ENCODE data around the gene TAF5L. TPM values are rescaled to one million over a fixed set of nuclear protein-coding genes. Genes with fewer than 3 reads are reported as not detected.

TAF5L gene
- total and polyA plus RNA-seq, 2 of the 4 experiments (the other 2 are of a cell fraction) = 17.9 to 18.6 TPM

DNA sequence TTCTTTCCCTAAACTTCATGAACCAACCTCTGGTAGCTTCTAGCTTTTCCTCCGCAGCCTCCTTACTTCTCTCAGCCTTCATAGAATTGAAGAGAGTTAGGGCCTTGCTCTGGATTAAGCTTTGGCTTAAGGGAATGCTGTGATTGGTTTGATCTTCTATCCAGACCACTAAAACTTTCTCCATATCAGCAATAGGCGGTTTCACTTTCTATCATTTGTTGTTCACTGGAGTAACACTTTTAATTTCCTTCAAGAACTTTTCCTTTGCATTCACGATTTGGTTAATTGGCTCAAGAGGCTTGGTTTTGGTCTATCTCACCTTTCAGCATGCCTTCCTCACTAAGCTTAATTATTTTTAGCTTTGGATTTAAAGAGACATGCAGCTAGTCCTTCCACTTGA, 5.2 kb upstream of the TAF5L start:
- Histone ChIP-seq H3K9me3 (ENCODE audit: control insufficient read depth, insufficient read depth, low read length) (no peaks in the 10 kb centered on the region), H2AK5ac (ENCODE audit: low read depth, low read length) (no peak overlapping the region), H3K79me1 (ENCODE audit: low read depth in 1 of 2, low read length in 2 of 2) (peaks cover 18 to 37% of the 10 kb centered on the region in 2 experiments), H3K27ac (ENCODE audit: insufficient read depth, low read length) (no peak overlapping the region), H2AFZ (replicated peaks; ENCODE audit: low read length, poor library complexity) (no peak overlapping the region), H4K91ac (ENCODE audit: insufficient read depth, low read depth, low read length) (no peak overlapping the region), H3K9me1 (ENCODE audit: insufficient read depth, low read length) (peaks cover 2% of the 10 kb centered on the region; the same call in 1 of the 2 replicates), H3K4ac (ENCODE audit: low read depth, low read length) (no peak overlapping the region), H3K4me2 (ENCODE audit: low read depth, low read length) (no peak overlapping the region), H2BK120ac (ENCODE audit: low read depth, low read length) (no peak overlapping the region), H4K20me1 (ENCODE audit: insufficient read depth, low read length) (peaks cover 14% of the 10 kb centered on the region), H4K8ac (ENCODE audit: low read depth in 2 of 2, low read length in 2 of 2) (no peak overlapping the region), H2BK15ac (ENCODE audit: low read depth, low read length) (no peak overlapping the region), H3K56ac (ENCODE audit: extremely low read depth, insufficient read depth, low read length) (no peak overlapping the region), H3K14ac (replicated peaks; ENCODE audit: low read depth, low read length) (no peak overlapping the region), H3K4me1 (ENCODE audit: control insufficient read depth, insufficient read depth, low read length) (peaks cover 3% of the 10 kb centered on the region; the same call in 1 of the 2 replicates), H3K27me3 (ENCODE audit: control insufficient read depth, insufficient read depth, low read length) (no peaks in the 10 kb centered on the region), H3K23ac (ENCODE audit: low read depth, low read length) (no peak overlapping the region), H3K36me3 (ENCODE audit: control insufficient read depth, insufficient read depth, low read length) (peaks cover 14% of the 10 kb centered on the region), H3K4me3 (ENCODE audit: insufficient read depth, low read depth, low read length) (no peak overlapping the region), H2AK9ac (replicated peaks; ENCODE audit: low read depth, low read length, poor library complexity) (no peak overlapping the region), H2BK5ac (ENCODE audit: low read depth, low read length, poor library complexity, severe bottlenecking) (no peak overlapping the region), H2BK20ac (ENCODE audit: low read depth, low read length) (no peak overlapping the region), H4K5ac (ENCODE audit: low read depth, low read length) (no peak overlapping the region), H3K9ac (ENCODE audit: low read depth, low read length) (no peak overlapping the region), H3K18ac (ENCODE audit: low read depth, low read length) (no peak overlapping the region)
- WGBS, 2 experiments (ENCODE audit: extremely low coverage in 2 of 2, insufficient read length in 1 of 2) = no CpG with 5 or more reads among the region's 3 CpGs
- POLR2A ChIA-PET (ENCODE audit: unreplicated experiment) = no interaction called here
- ATAC-seq (ENCODE audit: low read depth) (no peak), DNase-seq (no peak)
- intact Hi-C loops (cut with micrococcal nuclease) = no loop called here
- CTCF ChIA-PET = no interaction called here
- BruUV-seq (replicated peaks) = no TSS peak
- TF ChIP-seq, protein P1, sequence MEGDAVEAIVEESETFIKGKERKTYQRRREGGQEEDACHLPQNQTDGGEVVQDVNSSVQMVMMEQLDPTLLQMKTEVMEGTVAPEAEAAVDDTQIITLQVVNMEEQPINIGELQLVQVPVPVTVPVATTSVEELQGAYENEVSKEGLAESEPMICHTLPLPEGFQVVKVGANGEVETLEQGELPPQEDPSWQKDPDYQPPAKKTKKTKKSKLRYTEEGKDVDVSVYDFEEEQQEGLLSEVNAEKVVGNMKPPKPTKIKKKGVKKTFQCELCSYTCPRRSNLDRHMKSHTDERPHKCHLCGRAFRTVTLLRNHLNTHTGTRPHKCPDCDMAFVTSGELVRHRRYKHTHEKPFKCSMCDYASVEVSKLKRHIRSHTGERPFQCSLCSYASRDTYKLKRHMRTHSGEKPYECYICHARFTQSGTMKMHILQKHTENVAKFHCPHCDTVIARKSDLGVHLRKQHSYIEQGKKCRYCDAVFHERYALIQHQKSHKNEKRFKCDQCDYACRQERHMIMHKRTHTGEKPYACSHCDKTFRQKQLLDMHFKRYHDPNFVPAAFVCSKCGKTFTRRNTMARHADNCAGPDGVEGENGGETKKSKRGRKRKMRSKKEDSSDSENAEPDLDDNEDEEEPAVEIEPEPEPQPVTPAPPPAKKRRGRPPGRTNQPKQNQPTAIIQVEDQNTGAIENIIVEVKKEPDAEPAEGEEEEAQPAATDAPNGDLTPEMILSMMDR (conservative IDR thresholded peaks at IDR 0.05; ENCODE audit: low read depth, low read length) = no peak
- TF ChIP-seq, protein P2, sequence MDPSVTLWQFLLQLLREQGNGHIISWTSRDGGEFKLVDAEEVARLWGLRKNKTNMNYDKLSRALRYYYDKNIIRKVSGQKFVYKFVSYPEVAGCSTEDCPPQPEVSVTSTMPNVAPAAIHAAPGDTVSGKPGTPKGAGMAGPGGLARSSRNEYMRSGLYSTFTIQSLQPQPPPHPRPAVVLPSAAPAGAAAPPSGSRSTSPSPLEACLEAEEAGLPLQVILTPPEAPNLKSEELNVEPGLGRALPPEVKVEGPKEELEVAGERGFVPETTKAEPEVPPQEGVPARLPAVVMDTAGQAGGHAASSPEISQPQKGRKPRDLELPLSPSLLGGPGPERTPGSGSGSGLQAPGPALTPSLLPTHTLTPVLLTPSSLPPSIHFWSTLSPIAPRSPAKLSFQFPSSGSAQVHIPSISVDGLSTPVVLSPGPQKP (IDR thresholded peaks at IDR 0.05; ENCODE audit: borderline replicate concordance, low read depth, low read length) = no peak
- TF ChIP-seq RCOR1 (IDR thresholded peaks at IDR 0.05; ENCODE audit: insufficient replicate concordance, low read length) (no peak), MAFK (IDR thresholded peaks at IDR 0.05; ENCODE audit: low read depth, low read length) (no peak), RAD21 (IDR thresholded peaks at IDR 0.05; ENCODE audit: low read length) (no peak), RFX5 (IDR thresholded peaks at IDR 0.05; ENCODE audit: low read depth, low read length) (no peak), CHD1 (IDR thresholded peaks at IDR 0.05; ENCODE audit: low read depth, low read length) (no peak), FOS (IDR thresholded peaks at IDR 0.05; ENCODE audit: low read depth, low read length) (no peak), NFE2L2 (IDR thresholded peaks at IDR 0.05; ENCODE audit: low read depth, low read length) (no peak), MAZ (IDR thresholded peaks at IDR 0.05; ENCODE audit: borderline replicate concordance, low read depth, low read length) (no peak), POLR2A (IDR thresholded peaks at IDR 0.05; ENCODE audit: low read depth, low read length) (no peak), CEBPB (IDR thresholded peaks at IDR 0.05; ENCODE audit: low read depth, low read length) (no peak)
- TF ChIP-seq, protein P3, sequence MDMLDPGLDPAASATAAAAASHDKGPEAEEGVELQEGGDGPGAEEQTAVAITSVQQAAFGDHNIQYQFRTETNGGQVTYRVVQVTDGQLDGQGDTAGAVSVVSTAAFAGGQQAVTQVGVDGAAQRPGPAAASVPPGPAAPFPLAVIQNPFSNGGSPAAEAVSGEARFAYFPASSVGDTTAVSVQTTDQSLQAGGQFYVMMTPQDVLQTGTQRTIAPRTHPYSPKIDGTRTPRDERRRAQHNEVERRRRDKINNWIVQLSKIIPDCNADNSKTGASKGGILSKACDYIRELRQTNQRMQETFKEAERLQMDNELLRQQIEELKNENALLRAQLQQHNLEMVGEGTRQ (IDR thresholded peaks at IDR 0.05; ENCODE audit: low read depth, low read length) = no peak
- dilution Hi-C loops (cut with HindIII; ENCODE audit: low sequenced_read_pairs, unreplicated experiment) = no loop called here
- in situ Hi-C loops (cut with MboI; ENCODE audit: low sequenced_read_pairs) = no loop called here
